K562 (cell line): Measurements from ENCODE around the gene CACNA1S. TPM values are rescaled to one million over a fixed set of nuclear protein-coding genes. Genes with fewer than 3 reads are reported as not detected.

Experiments used
- ATAC-seq: fragments of 200-7000 bp; cut with Tn5 transposase; 3 replicates; pipeline ENCODE4 v1.9.1; 2020; ENCODE audit warnings: moderate library complexity
- BruUV-seq: library from RNA; stranded (reverse); fragments of 400-500 nt; replicated peaks from 2 replicates; lab custom pipeline; 2021; lab: Mats Ljungman, UMichigan
- CTCF ChIA-PET: fragments of 300-600 bp; formaldehyde crosslinking; extraction: SDS; loops from one replicate; lab custom pipeline; 2021; ENCODE audit warnings: low intra/inter-chr PET ratio; lab: Yijun Ruan, JAX
- POLR2A ChIA-PET: fragments of 300-600, 350-650 bp; sonication (Branson Sonifier 250); formaldehyde crosslinking; extraction: SDS; loops from one replicate; lab custom pipeline; 2021; ENCODE audit warnings: antibody characterized with exemption, inconsistent platforms; lab: Yijun Ruan, JAX
- DNase-seq, 4 experiments: peaks; one replicate each; pipeline versions ENCODE4 v3.0.0 to v3.0.0-alpha.2; 2011 to 2018; ENCODE audit warnings: low spot score in 3 of 4, mixed read lengths in 3 of 4; ENCODE audit errors: extremely low read depth in 1 of 4
- FAIRE-seq: peaks from 2 replicates; lab custom pipeline; 2011; peaks lifted over from hg19 to GRCh38; lab: Jason Lieb, UNC
- H2AFZ ChIP-seq: 2 replicates; pipeline ENCODE4 v1.6.0; 2011; ENCODE audit warnings: low read depth, low read length, control low read depth, inconsistent platforms
- H3K27ac ChIP-seq: fragments of 200-600 bp; 3 replicates; pipeline ENCODE4 v1.8.0; 2011; ENCODE audit warnings: low read depth, mild to moderate bottlenecking, control low read depth, inconsistent platforms, low read length, moderate library complexity, mixed read lengths; ENCODE audit errors: extremely low read depth
- H3K27me3 ChIP-seq, 2 experiments: fragments of 300-600 bp in 1 of 2; 2 replicates in 1 of 2; 3 replicates in 1 of 2; pipeline versions ENCODE4 v1.6.0 to v1.8.0; 2011; ENCODE audit warnings: inconsistent platforms in 2 of 2, low read length in 2 of 2, mild to moderate bottlenecking in 1 of 2, mixed read lengths in 1 of 2, moderate library complexity in 1 of 2; ENCODE audit not compliant: control insufficient read depth in 2 of 2, insufficient read depth in 2 of 2
- H3K36me3 ChIP-seq: fragments of 300-600 bp; 3 replicates; pipeline ENCODE4 v1.8.0; 2011; ENCODE audit warnings: mild to moderate bottlenecking, low read length, inconsistent platforms; ENCODE audit not compliant: control insufficient read depth, insufficient read depth
- H3K4me1 ChIP-seq, 2 experiments: fragments of 200-600 bp in 1 of 2; replicated peaks in 1 of 2; 2 replicates in 1 of 2; 3 replicates in 1 of 2; pipeline versions ENCODE4 v1.5.1 to v1.8.0; 2011; ENCODE audit warnings: inconsistent platforms in 2 of 2, low read length in 2 of 2, mild to moderate bottlenecking in 1 of 2, mixed read lengths in 1 of 2, moderate library complexity in 1 of 2; ENCODE audit not compliant: control insufficient read depth in 2 of 2, insufficient read depth in 2 of 2
- H3K4me2 ChIP-seq: 2 replicates; pipeline ENCODE4 v1.6.1; 2011; ENCODE audit warnings: low read length, control low read depth, inconsistent platforms, mixed read lengths; ENCODE audit not compliant: insufficient read depth
- H3K4me3 ChIP-seq: fragments of 200-600 bp; sonication (generic), shearing (Covaris generic); 2 replicates; pipeline ENCODE4 v1.5.1; 2016; ENCODE audit warnings: control low read depth, inconsistent platforms
- H3K79me2 ChIP-seq: fragments of 200-600 bp; 3 replicates; pipeline ENCODE4 v1.8.0; 2011; ENCODE audit warnings: low read length, inconsistent platforms; ENCODE audit not compliant: control insufficient read depth, insufficient read depth
- H3K9ac ChIP-seq, 2 experiments: 2 replicates each; pipeline versions ENCODE4 v1.6.0 to v1.6.1; 2011; ENCODE audit warnings: low read depth in 2 of 2, low read length in 2 of 2, control low read depth in 1 of 2, inconsistent platforms in 1 of 2, mild to moderate bottlenecking in 1 of 2, mixed read lengths in 1 of 2; ENCODE audit not compliant: insufficient read depth in 1 of 2
- H3K9me1 ChIP-seq: one replicate; pipeline ENCODE4 v1.6.0; 2011; ENCODE audit warnings: inconsistent platforms, mild to moderate bottlenecking, low read length, moderate library complexity; ENCODE audit not compliant: control insufficient read depth, insufficient read depth
- H3K9me3 ChIP-seq: replicated peaks from 2 replicates; pipeline ENCODE4 v1.5.1; 2011; ENCODE audit warnings: low read depth, low read length, inconsistent platforms; ENCODE audit not compliant: control insufficient read depth, insufficient read depth
- H4K20me1 ChIP-seq: replicated peaks from 2 replicates; pipeline ENCODE4 v1.6.1; 2011; ENCODE audit warnings: low read length, inconsistent platforms, mixed read lengths; ENCODE audit not compliant: control insufficient read depth, insufficient read depth
- BRD4 ChIP-seq: fragments of 200-600 bp; sonication (generic); IDR thresholded peaks from 2 replicates; pipeline ENCODE4 v1.6.1; 2017; ENCODE audit warnings: inconsistent platforms
- CXXC5 ChIP-seq: fragments of 250-450 bp; sonication (Bioruptor Pico); IDR thresholded peaks from 2 replicates; pipeline ENCODE4 v1.8.0; 2022; ENCODE audit warnings: inconsistent platforms, mild to moderate bottlenecking, moderate library complexity
- FOXA3 ChIP-seq, 2 experiments: fragments of 450-650 bp in 1 of 2; sonication (generic) in 1 of 2; formaldehyde crosslinking; IDR thresholded peaks in 1 of 2; conservative IDR thresholded peaks in 1 of 2; 2 replicates each; pipeline versions ENCODE4 v1.4.0 to v1.8.0; 2020 to 2022; ENCODE audit warnings: mild to moderate bottlenecking in 2 of 2, missing genetic modification reagents in 1 of 2
- RFX1 ChIP-seq: fragments of 450-650 bp; IDR thresholded peaks from 2 replicates; pipeline ENCODE4 v1.6.1; 2016; ENCODE audit warnings: mild to moderate bottlenecking, moderate library complexity
- ZNF764 ChIP-seq: fragments of 250-450 bp; sonication (Bioruptor Pico); IDR thresholded peaks from 2 replicates; pipeline ENCODE4 v1.4.0; 2020; ENCODE audit warnings: low read depth, mild to moderate bottlenecking, moderate library complexity
- WGBS: fragments of 100-300 bp; shearing (Covaris generic); methylation state at CpG from one replicate; pipeline ENCODE4 v1.1.6; 2016; ENCODE audit warnings: low coverage, mixed read lengths; ENCODE audit not compliant: insufficient coverage; ENCODE audit errors: missing lambda C conversion rate; 5-methylcytosine and 5-hydroxymethylcytosine counted together
- in situ Hi-C: fragments of 300-500 bp; cut with MboI; formaldehyde crosslinking; loops from 4 replicates; pipeline ENCODE4 v1.15.0; 2018; ENCODE audit warnings: inconsistent platforms, mixed read lengths
- intact Hi-C: fragments of 100-400 bp; cut with micrococcal nuclease; formaldehyde crosslinking; loops from 2 replicates; pipeline ENCODE4 v1.14.2; 2022
- polyA plus RNA-seq, 8 experiments: library from polyadenylated mRNA; depleted of rRNA in 4 of 8; stranded (reverse) in 5 of 8; unstranded in 3 of 8; fragments of >200 nt; fragmentation: Nextera tagmentation in 2 of 8; fragmentation: Illumina TruSeq in 1 of 8; extraction: Ambion mirVana in 2 of 8; extraction: Trizol in 1 of 8; gene quantifications; 2 replicates each; pipeline versions ENCODE4 v1.2.1 to v1.2.3, GENCODE V29; 2011 to 2014; ENCODE audit warnings: inconsistent platforms in 1 of 8, missing spikeins in 1 of 8
- total RNA-seq, 7 experiments: library from RNA; depleted of rRNA in 6 of 7; stranded (reverse); fragments of >200 nt in 6 of 7; fragmentation: Illumina TruSeq in 2 of 7; extraction: Trizol in 2 of 7; gene quantifications; 2 replicates each; pipeline versions ENCODE4 v1.2.1 to v1.2.3, GENCODE V29; 2011 to 2021; ENCODE audit warnings: low replicate concordance in 1 of 7
- TF ChIP-seq, protein P1 (sequence below): sonication (generic); formaldehyde crosslinking; IDR thresholded peaks from 2 replicates; pipeline ENCODE4 v1.8.1; 2022; ENCODE audit warnings: missing genetic modification reagents
- TF ChIP-seq, protein P2 (sequence below): fragments of 450-650 bp; IDR thresholded peaks from 2 replicates; pipeline ENCODE4 v1.6.1; 2014; ENCODE audit warnings: low read depth, mild to moderate bottlenecking, moderate library complexity, borderline replicate concordance
- TF ChIP-seq, protein P3 (sequence below): sonication (generic); IDR thresholded peaks from 2 replicates; pipeline ENCODE4 v1.6.1; 2016
- TF ChIP-seq, protein P4 (sequence below): sonication (generic); formaldehyde crosslinking; IDR thresholded peaks from 2 replicates; pipeline ENCODE4 v1.8.0; 2022; ENCODE audit warnings: missing genetic modification reagents, mild to moderate bottlenecking, borderline replicate concordance

CACNA1S gene
- total and polyA plus RNA-seq, 9 of the 15 experiments (the other 6 are each of a cell fraction or from before 2014, with no cell fraction given) = not detected

DNA sequence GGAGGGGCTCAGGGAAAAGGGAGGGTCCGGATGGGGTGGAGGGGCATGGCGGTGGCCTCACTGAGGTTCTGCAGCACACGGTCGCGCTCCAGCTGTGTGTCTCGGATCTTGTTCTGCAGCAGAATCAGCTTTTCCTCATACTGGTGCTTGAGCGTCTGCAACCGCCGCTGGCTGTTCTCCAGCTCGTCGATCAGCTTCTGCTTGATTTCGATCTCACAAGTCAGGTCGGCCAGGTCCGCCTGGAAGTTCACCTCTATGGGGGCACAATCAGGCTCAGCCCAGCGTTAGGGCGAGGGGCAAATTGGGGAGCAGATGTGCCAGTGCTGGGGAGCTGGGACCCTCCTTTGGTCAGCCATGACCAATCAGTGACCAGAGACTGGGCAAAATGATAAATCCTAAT, 113.9 kb downstream of the CACNA1S start:
- Histone ChIP-seq H3K36me3 (no peaks in the 10 kb centered on the region; the same call in 2 of the 3 replicates), H3K9me3 (no peaks in the 10 kb centered on the region), H3K9ac (0 out of 4 replicates have a peak overlapping the region, but pooled peaks of 1 of the 2 experiments have one; percentile 33), H3K4me3 (no peak overlapping the region), H3K4me1 (peaks cover 0 to 5% of the 10 kb centered on the region in 2 experiments; a peak in 2 of 5 replicates), H3K4me2 (no peak overlapping the region), H2AFZ (no peak overlapping the region), H4K20me1 (0 out of 2 replicates have a peak, but pooled peaks cover 5% of the 10 kb centered on the region), H3K27ac (no peak overlapping the region), H3K9me1 (peaks cover 2% of the 10 kb centered on the region), H3K79me2 (no peaks in the 10 kb centered on the region), H3K27me3 (no peaks in the 10 kb centered on the region)
- ATAC-seq (no peak), FAIRE-seq (no peak), DNase-seq (no peak)
- no TSS peak for BruUV-seq
- in situ Hi-C loops (no loop called here), intact Hi-C loops (no loop called here)
- POLR2A ChIA-PET = interaction anchor here (0.6 to 1.0 kb wide), 3 partner anchors 19 to 77 kb away, joined by 3 to 4 read pairs (median 3); no protein-coding TSS in a partner anchor
- TF ChIP-seq RFX1 (no peak), FOXA3 (CRISPR knock-in tag; conservative IDR thresholded peaks at IDR 0.05 in 1 of 2, IDR thresholded peaks at IDR 0.05 in 1 of 2) (no peak), CXXC5 (no peak), BRD4 (no peak), ZNF764 (CRISPR knock-in tag) (no peak)
- TF ChIP-seq, protein P1, sequence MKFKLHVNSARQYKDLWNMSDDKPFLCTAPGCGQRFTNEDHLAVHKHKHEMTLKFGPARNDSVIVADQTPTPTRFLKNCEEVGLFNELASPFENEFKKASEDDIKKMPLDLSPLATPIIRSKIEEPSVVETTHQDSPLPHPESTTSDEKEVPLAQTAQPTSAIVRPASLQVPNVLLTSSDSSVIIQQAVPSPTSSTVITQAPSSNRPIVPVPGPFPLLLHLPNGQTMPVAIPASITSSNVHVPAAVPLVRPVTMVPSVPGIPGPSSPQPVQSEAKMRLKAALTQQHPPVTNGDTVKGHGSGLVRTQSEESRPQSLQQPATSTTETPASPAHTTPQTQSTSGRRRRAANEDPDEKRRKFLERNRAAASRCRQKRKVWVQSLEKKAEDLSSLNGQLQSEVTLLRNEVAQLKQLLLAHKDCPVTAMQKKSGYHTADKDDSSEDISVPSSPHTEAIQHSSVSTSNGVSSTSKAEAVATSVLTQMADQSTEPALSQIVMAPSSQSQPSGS (CRISPR knock-in tag) = no peak
- TF ChIP-seq, protein P2, sequence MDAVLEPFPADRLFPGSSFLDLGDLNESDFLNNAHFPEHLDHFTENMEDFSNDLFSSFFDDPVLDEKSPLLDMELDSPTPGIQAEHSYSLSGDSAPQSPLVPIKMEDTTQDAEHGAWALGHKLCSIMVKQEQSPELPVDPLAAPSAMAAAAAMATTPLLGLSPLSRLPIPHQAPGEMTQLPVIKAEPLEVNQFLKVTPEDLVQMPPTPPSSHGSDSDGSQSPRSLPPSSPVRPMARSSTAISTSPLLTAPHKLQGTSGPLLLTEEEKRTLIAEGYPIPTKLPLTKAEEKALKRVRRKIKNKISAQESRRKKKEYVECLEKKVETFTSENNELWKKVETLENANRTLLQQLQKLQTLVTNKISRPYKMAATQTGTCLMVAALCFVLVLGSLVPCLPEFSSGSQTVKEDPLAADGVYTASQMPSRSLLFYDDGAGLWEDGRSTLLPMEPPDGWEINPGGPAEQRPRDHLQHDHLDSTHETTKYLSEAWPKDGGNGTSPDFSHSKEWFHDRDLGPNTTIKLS = no peak
- TF ChIP-seq, protein P3, sequence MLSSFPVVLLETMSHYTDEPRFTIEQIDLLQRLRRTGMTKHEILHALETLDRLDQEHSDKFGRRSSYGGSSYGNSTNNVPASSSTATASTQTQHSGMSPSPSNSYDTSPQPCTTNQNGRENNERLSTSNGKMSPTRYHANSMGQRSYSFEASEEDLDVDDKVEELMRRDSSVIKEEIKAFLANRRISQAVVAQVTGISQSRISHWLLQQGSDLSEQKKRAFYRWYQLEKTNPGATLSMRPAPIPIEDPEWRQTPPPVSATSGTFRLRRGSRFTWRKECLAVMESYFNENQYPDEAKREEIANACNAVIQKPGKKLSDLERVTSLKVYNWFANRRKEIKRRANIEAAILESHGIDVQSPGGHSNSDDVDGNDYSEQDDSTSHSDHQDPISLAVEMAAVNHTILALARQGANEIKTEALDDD = no peak
- TF ChIP-seq, protein P4, sequence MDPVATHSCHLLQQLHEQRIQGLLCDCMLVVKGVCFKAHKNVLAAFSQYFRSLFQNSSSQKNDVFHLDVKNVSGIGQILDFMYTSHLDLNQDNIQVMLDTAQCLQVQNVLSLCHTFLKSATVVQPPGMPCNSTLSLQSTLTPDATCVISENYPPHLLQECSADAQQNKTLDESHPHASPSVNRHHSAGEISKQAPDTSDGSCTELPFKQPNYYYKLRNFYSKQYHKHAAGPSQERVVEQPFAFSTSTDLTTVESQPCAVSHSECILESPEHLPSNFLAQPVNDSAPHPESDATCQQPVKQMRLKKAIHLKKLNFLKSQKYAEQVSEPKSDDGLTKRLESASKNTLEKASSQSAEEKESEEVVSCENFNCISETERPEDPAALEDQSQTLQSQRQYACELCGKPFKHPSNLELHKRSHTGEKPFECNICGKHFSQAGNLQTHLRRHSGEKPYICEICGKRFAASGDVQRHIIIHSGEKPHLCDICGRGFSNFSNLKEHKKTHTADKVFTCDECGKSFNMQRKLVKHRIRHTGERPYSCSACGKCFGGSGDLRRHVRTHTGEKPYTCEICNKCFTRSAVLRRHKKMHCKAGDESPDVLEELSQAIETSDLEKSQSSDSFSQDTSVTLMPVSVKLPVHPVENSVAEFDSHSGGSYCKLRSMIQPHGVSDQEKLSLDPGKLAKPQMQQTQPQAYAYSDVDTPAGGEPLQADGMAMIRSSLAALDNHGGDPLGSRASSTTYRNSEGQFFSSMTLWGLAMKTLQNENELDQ (CRISPR knock-in tag) = no peak
- CTCF ChIA-PET = no interaction called here
- 68% methylated on average over 16 of the region's 16 CpGs for WGBS
